Parathyroid adenoma (tissue), 2 donors: Measurements from ENCODE around the gene CCDC92.

Experiments used
- H2AFZ ChIP-seq: fragments of 300-600 bp; sonication (generic); one replicate; pipeline ENCODE4 v1.7.0; 2017; ENCODE audit warnings: antibody characterized with exemption, mild to moderate bottlenecking
- H3K27ac ChIP-seq: fragments of 300-600 bp; sonication (generic); one replicate; pipeline ENCODE4 v1.7.0; 2017
- H3K27me3 ChIP-seq: fragments of 300-600 bp; sonication (generic); one replicate; pipeline ENCODE4 v1.7.0; 2017; ENCODE audit warnings: low read length; ENCODE audit not compliant: control insufficient read depth, insufficient read depth
- H3K36me3 ChIP-seq: fragments of 300-600 bp; sonication (generic); one replicate; pipeline ENCODE4 v1.7.0; 2017; ENCODE audit warnings: low read length; ENCODE audit not compliant: control insufficient read depth, insufficient read depth
- H3K4me1 ChIP-seq: fragments of 300-600 bp; sonication (generic); one replicate; pipeline ENCODE4 v1.7.0; 2017; ENCODE audit warnings: control low read depth
- H3K4me2 ChIP-seq: fragments of 300-600 bp; sonication (generic); one replicate; pipeline ENCODE4 v1.7.0; 2017; ENCODE audit warnings: low read length
- H3K4me3 ChIP-seq: fragments of 300-600 bp; sonication (generic); one replicate; pipeline ENCODE4 v1.7.0; 2017; ENCODE audit warnings: low read depth, low read length
- H3K79me2 ChIP-seq: fragments of 300-600 bp; sonication (generic); one replicate; pipeline ENCODE4 v1.7.0; 2017; ENCODE audit warnings: control low read depth
- H3K9ac ChIP-seq: fragments of 300-600 bp; sonication (generic); one replicate; pipeline ENCODE4 v1.7.0; 2017; ENCODE audit warnings: mild to moderate bottlenecking
- H3K9me3 ChIP-seq: fragments of 300-600 bp; sonication (generic); one replicate; pipeline ENCODE4 v1.7.0; 2017; ENCODE audit warnings: low read length; ENCODE audit not compliant: control insufficient read depth
- CTCF ChIP-seq: fragments of 300-600 bp; sonication (generic); IDR thresholded peaks from one replicate; pipeline ENCODE4 v1.7.0; 2017; ENCODE audit warnings: antibody characterized with exemption, mild to moderate bottlenecking
- donor health status: primary hyperparathyroidism.

CCDC92 gene

GRCh38 chr12:123894823-123895345 lies 77.7 kb downstream of the CCDC92 start:
- Histone ChIP-seq H3K4me1 (no peaks in the 10 kb centered on the region), H3K9ac (no peak overlapping the region), H3K27ac (no peak overlapping the region), H3K79me2 (no peaks in the 10 kb centered on the region), H3K36me3 (no peaks in the 10 kb centered on the region), H3K9me3 (no peaks in the 10 kb centered on the region), H3K4me3 (no peak overlapping the region), H3K27me3 (no peaks in the 10 kb centered on the region), H2AFZ (no peak overlapping the region), H3K4me2 (no peak overlapping the region)
- no peak for TF ChIP-seq CTCF

- Histone ChIP-seq H3K9me3 (no peaks in the 10 kb centered on the region), H3K36me3 (no peaks in the 10 kb centered on the region), H3K4me2 (no peak overlapping the region), H3K4me3 (no peak overlapping the region), H3K9ac (no peak overlapping the region), H3K4me1 (no peaks in the 10 kb centered on the region), H2AFZ (no peak overlapping the region), H3K27ac (no peak overlapping the region), H3K27me3 (no peaks in the 10 kb centered on the region), H3K79me2 (no peaks in the 10 kb centered on the region)
- no peak for TF ChIP-seq CTCF
These were observed 79.4 kb downstream of the CCDC92 start for GRCh38 chr12:123893276-123893675.

DNA sequence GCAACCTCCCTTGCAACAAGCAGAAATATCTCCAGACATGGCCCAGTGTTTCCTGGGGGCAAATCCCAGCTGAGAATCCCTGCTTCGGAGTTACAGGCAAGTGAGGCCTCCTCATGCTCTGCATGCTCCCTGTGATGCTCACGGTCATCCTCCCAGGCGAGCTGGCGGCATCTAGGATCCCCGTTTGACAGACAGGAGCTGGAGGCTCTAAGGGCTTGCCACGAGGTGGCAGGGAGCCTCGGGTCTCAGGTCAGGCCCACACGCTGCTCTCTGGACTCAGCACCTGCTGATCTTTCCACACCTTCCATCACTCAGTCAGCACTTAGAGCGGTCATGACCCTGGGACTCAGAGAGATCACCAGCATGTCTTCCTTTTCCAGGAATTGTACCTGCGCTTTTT lies 79.8 kb downstream of the CCDC92 start:
- H3K4me1 ChIP-seq = no peaks in the 10 kb centered on the region
- H3K4me2 ChIP-seq = no peak overlapping the region
- H3K9me3 ChIP-seq = no peaks in the 10 kb centered on the region
- no peaks in the 10 kb centered on the region for H3K36me3 ChIP-seq
- H3K79me2 ChIP-seq = no peaks in the 10 kb centered on the region
- H3K27me3 ChIP-seq = no peaks in the 10 kb centered on the region
- no peak overlapping the region for H3K27ac ChIP-seq
- TF ChIP-seq CTCF = no peak
- H2AFZ ChIP-seq = no peak overlapping the region
- H3K4me3 ChIP-seq = no peak overlapping the region
- no peak overlapping the region for H3K9ac ChIP-seq

DNA sequence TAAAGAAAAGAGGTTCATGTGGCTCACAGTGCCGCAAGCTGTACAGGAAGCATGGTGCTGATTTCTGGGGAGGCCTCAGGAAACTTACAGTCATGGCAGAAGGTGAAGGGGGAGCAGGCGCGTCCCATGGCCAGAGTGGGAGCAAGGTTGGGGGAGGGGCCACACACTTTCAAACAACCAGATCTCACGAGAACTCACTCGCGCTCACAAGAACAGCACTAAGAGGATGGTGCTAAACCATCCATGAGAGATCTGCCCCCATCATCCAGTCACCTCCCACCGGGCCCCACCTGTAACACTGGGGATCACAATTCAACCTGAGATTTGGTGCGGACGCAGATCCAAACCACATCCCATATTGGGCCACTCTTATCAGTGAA lies 80.5 kb downstream of the CCDC92 start:
- H3K9ac ChIP-seq = no peak overlapping the region
- no peak overlapping the region for H2AFZ ChIP-seq
- H3K9me3 ChIP-seq = no peaks in the 10 kb centered on the region
- no peaks in the 10 kb centered on the region for H3K79me2 ChIP-seq
- H3K27me3 ChIP-seq = no peaks in the 10 kb centered on the region
- H3K4me1 ChIP-seq = no peaks in the 10 kb centered on the region
- no peaks in the 10 kb centered on the region for H3K36me3 ChIP-seq
- H3K27ac ChIP-seq = no peak overlapping the region
- H3K4me2 ChIP-seq = no peak overlapping the region
- no peak overlapping the region for H3K4me3 ChIP-seq
- TF ChIP-seq CTCF = no peak

GRCh38 chr12:123891516-123892179 lies 81.0 kb downstream of the CCDC92 start:
- no peaks in the 10 kb centered on the region for H3K27me3 ChIP-seq
- no peak overlapping the region for H3K9ac ChIP-seq
- no peak overlapping the region for H3K4me3 ChIP-seq
- H3K4me2 ChIP-seq = no peak overlapping the region
- no peaks in the 10 kb centered on the region for H3K79me2 ChIP-seq
- H2AFZ ChIP-seq = no peak overlapping the region
- no peaks in the 10 kb centered on the region for H3K9me3 ChIP-seq
- H3K4me1 ChIP-seq = no peaks in the 10 kb centered on the region
- no peak for TF ChIP-seq CTCF
- no peak overlapping the region for H3K27ac ChIP-seq
- H3K36me3 ChIP-seq = no peaks in the 10 kb centered on the region
